ENCODE data around the gene KRI1.

- TF ChIP-seq, protein P1, sequence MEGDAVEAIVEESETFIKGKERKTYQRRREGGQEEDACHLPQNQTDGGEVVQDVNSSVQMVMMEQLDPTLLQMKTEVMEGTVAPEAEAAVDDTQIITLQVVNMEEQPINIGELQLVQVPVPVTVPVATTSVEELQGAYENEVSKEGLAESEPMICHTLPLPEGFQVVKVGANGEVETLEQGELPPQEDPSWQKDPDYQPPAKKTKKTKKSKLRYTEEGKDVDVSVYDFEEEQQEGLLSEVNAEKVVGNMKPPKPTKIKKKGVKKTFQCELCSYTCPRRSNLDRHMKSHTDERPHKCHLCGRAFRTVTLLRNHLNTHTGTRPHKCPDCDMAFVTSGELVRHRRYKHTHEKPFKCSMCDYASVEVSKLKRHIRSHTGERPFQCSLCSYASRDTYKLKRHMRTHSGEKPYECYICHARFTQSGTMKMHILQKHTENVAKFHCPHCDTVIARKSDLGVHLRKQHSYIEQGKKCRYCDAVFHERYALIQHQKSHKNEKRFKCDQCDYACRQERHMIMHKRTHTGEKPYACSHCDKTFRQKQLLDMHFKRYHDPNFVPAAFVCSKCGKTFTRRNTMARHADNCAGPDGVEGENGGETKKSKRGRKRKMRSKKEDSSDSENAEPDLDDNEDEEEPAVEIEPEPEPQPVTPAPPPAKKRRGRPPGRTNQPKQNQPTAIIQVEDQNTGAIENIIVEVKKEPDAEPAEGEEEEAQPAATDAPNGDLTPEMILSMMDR (IDR thresholded peaks at IDR 0.05) = no peak
- TF ChIP-seq POLR2A (IDR thresholded peaks at IDR 0.05) = no peak
Observed at GRCh38 chr19:10553087-10553667, 12.6 kb downstream of the KRI1 start.
